ENCODE results near the gene AP3S2. TPM values are rescaled to one million over a fixed set of nuclear protein-coding genes. Genes with fewer than 3 reads are reported as not detected.

AP3S2 gene
- total and polyA plus RNA-seq, 4 donors, result 8.4 to 73.5 (median 25.9) TPM

DNA sequence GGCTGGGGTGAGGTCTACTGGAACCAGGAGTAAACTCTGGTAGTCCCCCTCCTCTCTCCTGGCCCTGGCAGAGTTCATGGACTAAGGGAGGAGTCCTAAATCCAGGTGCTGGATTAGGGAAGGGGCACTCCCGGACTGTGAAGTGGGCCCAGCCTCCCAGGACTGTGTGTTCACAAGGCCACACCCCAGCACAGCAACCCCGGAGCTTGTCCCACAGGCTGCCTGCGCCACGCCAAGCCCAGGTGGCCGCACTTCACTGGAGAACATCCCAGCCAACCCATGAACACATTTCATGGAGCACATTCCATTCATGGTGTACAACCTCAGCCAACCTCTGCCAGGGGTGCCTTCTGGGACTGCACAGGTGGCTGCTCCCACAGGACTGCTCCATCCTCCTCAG, 10.7 kb upstream of the AP3S2 start (continued):
- TF ChIP-seq, protein P1, sequence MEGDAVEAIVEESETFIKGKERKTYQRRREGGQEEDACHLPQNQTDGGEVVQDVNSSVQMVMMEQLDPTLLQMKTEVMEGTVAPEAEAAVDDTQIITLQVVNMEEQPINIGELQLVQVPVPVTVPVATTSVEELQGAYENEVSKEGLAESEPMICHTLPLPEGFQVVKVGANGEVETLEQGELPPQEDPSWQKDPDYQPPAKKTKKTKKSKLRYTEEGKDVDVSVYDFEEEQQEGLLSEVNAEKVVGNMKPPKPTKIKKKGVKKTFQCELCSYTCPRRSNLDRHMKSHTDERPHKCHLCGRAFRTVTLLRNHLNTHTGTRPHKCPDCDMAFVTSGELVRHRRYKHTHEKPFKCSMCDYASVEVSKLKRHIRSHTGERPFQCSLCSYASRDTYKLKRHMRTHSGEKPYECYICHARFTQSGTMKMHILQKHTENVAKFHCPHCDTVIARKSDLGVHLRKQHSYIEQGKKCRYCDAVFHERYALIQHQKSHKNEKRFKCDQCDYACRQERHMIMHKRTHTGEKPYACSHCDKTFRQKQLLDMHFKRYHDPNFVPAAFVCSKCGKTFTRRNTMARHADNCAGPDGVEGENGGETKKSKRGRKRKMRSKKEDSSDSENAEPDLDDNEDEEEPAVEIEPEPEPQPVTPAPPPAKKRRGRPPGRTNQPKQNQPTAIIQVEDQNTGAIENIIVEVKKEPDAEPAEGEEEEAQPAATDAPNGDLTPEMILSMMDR (IDR thresholded peaks at IDR 0.05; ENCODE audit: low read depth, low read length, missing input control), result no peak
- TF ChIP-seq HNF4A (conservative IDR thresholded peaks at IDR 0.05) (no peak), SP1 (IDR thresholded peaks at IDR 0.05) (no peak), JUND (IDR thresholded peaks at IDR 0.05) (no peak), GABPA (IDR thresholded peaks at IDR 0.05 in 1 of 2, conservative IDR thresholded peaks at IDR 0.05 in 1 of 2) (no peak), HNF4G (IDR thresholded peaks at IDR 0.05) (no peak)

DNA sequence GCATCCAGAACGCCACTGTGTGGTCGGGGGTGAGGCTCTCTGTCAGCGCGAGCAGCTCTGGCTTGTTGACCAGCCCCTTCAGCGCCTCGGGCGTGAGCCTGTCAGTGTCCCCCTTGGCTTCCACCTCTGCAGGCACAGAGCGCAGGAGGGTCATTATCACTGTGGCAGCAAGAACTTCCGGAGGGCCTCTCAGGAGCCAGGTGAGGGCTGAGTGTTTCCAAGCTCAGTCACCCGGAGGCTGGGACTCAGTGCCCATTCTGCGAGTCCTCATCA, 10.0 kb upstream of the AP3S2 start:
- Histone ChIP-seq H3K4me3 (ENCODE audit: low read depth in 1 of 3, low read length in 3 of 3) (no peak overlapping the region), H3K9ac (ENCODE audit: low read depth in 1 of 2, low read length in 2 of 2) (no peak overlapping the region), H3K27ac (ENCODE audit: low read depth in 1 of 2, low read length in 2 of 2) (no peak overlapping the region), H3K36me3 (ENCODE audit: control insufficient read depth in 4 of 4, insufficient read depth in 3 of 4, low read depth in 1 of 4, low read length in 3 of 4) (peaks cover 0 to 15% (median 2%) of the 10 kb centered on the region in 4 donors), H3K9me3 (ENCODE audit: control insufficient read depth in 4 of 4, low read length in 3 of 4) (no peaks in the 10 kb centered on the region), H3K27me3 (ENCODE audit: control insufficient read depth in 4 of 4, insufficient read depth in 4 of 4, low read length in 3 of 4) (no peaks in the 10 kb centered on the region), H3K4me1 (ENCODE audit: control insufficient read depth in 4 of 4, insufficient read depth in 4 of 4, low read length in 3 of 4) (no peaks in the 10 kb centered on the region)
- DNase-seq (ENCODE audit: low spot score), result no peak
- TF ChIP-seq RAD21 (IDR thresholded peaks at IDR 0.05) (no peak), HNF4G (IDR thresholded peaks at IDR 0.05) (no peak), HNF4A (conservative IDR thresholded peaks at IDR 0.05) (no peak), SP1 (IDR thresholded peaks at IDR 0.05) (no peak), NR2F2 (IDR thresholded peaks at IDR 0.05) (no peak), JUND (IDR thresholded peaks at IDR 0.05) (no peak), GABPA (IDR thresholded peaks at IDR 0.05 in 1 of 2, conservative IDR thresholded peaks at IDR 0.05 in 1 of 2) (no peak), YY1 (IDR thresholded peaks at IDR 0.05) (no peak)
- TF ChIP-seq, protein P2, sequence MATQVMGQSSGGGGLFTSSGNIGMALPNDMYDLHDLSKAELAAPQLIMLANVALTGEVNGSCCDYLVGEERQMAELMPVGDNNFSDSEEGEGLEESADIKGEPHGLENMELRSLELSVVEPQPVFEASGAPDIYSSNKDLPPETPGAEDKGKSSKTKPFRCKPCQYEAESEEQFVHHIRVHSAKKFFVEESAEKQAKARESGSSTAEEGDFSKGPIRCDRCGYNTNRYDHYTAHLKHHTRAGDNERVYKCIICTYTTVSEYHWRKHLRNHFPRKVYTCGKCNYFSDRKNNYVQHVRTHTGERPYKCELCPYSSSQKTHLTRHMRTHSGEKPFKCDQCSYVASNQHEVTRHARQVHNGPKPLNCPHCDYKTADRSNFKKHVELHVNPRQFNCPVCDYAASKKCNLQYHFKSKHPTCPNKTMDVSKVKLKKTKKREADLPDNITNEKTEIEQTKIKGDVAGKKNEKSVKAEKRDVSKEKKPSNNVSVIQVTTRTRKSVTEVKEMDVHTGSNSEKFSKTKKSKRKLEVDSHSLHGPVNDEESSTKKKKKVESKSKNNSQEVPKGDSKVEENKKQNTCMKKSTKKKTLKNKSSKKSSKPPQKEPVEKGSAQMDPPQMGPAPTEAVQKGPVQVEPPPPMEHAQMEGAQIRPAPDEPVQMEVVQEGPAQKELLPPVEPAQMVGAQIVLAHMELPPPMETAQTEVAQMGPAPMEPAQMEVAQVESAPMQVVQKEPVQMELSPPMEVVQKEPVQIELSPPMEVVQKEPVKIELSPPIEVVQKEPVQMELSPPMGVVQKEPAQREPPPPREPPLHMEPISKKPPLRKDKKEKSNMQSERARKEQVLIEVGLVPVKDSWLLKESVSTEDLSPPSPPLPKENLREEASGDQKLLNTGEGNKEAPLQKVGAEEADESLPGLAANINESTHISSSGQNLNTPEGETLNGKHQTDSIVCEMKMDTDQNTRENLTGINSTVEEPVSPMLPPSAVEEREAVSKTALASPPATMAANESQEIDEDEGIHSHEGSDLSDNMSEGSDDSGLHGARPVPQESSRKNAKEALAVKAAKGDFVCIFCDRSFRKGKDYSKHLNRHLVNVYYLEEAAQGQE (IDR thresholded peaks at IDR 0.05), result no peak
- TF ChIP-seq, protein P3, sequence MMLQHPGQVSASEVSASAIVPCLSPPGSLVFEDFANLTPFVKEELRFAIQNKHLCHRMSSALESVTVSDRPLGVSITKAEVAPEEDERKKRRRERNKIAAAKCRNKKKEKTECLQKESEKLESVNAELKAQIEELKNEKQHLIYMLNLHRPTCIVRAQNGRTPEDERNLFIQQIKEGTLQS (IDR thresholded peaks at IDR 0.05), result no peak
- TF ChIP-seq, protein P1 (IDR thresholded peaks at IDR 0.05; ENCODE audit: low read depth, low read length, missing input control), result no peak
- TF ChIP-seq, protein P4, sequence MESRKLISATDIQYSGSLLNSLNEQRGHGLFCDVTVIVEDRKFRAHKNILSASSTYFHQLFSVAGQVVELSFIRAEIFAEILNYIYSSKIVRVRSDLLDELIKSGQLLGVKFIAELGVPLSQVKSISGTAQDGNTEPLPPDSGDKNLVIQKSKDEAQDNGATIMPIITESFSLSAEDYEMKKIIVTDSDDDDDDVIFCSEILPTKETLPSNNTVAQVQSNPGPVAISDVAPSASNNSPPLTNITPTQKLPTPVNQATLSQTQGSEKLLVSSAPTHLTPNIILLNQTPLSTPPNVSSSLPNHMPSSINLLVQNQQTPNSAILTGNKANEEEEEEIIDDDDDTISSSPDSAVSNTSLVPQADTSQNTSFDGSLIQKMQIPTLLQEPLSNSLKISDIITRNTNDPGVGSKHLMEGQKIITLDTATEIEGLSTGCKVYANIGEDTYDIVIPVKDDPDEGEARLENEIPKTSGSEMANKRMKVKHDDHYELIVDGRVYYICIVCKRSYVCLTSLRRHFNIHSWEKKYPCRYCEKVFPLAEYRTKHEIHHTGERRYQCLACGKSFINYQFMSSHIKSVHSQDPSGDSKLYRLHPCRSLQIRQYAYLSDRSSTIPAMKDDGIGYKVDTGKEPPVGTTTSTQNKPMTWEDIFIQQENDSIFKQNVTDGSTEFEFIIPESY (IDR thresholded peaks at IDR 0.05), result no peak
- TF ChIP-seq, protein P5, sequence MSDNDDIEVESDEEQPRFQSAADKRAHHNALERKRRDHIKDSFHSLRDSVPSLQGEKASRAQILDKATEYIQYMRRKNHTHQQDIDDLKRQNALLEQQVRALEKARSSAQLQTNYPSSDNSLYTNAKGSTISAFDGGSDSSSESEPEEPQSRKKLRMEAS (IDR thresholded peaks at IDR 0.05), result no peak
- WGBS, result 97% methylated on average over 11 of the region's 11 CpGs
